GM12864 (cell line): ENCODE data around the gene EYA2.

Experiments used
- DNase-seq: peaks from one replicate; pipeline ENCODE4 v3.0.0-alpha.2; 2011; ENCODE audit warnings: low read depth
- H3K4me3 ChIP-seq: 2 replicates; pipeline ENCODE4 v1.5.1; 2011; ENCODE audit warnings: mild to moderate bottlenecking, low read depth, low read length, control low read depth
- CTCF ChIP-seq: IDR thresholded peaks from 2 replicates; pipeline ENCODE4 v1.5.1; 2011; ENCODE audit warnings: low read depth, mild to moderate bottlenecking, moderate library complexity, low read length, control low read depth, inconsistent platforms; ENCODE audit errors: missing control alignments

Gene EYA2

GRCh38 chr20:47183367-47183766, 288.7 kb downstream of the EYA2 start:
- TF ChIP-seq CTCF, result no peak
- no peak for DNase-seq

GRCh38 chr20:47187450-47188195, 293.0 kb downstream of the EYA2 start:
- H3K4me3 ChIP-seq, result no peak overlapping the region
- DNase-seq, result no peak
- TF ChIP-seq CTCF, result no peak

More at GRCh38 chr20:47183367-47183766, 288.7 kb downstream of the EYA2 start:
- H3K4me3 ChIP-seq, result no peak overlapping the region

- no peak overlapping the region for H3K4me3 ChIP-seq
- no peak for DNase-seq
- TF ChIP-seq CTCF, result no peak
Observed at GRCh38 chr20:47188540-47188939, 293.9 kb downstream of the EYA2 start.

- no peak for DNase-seq
- TF ChIP-seq CTCF, result no peak
Observed at GRCh38 chr20:47189060-47189459, 294.4 kb downstream of the EYA2 start.

GRCh38 chr20:47191074-47191673, 296.5 kb downstream of the EYA2 start:
- no peak for DNase-seq
- no peak overlapping the region for H3K4me3 ChIP-seq
- no peak for TF ChIP-seq CTCF

More at GRCh38 chr20:47189060-47189459, 294.4 kb downstream of the EYA2 start:
- H3K4me3 ChIP-seq, result no peak overlapping the region

GRCh38 chr20:47191956-47192355, 297.3 kb downstream of the EYA2 start:
- H3K4me3 ChIP-seq, result no peak overlapping the region
- DNase-seq, result no peak
- no peak for TF ChIP-seq CTCF
